ENCODE measurements around the gene RO60.

Gene RO60

GRCh38 chr1:193013707-193014106, 45.7 kb upstream of the RO60 start:
- no peak overlapping the region for H3K4me3 ChIP-seq (ENCODE audit: low read depth, low read length, poor library complexity, severe bottlenecking)
- no peak overlapping the region for H3K4me2 ChIP-seq (ENCODE audit: low read length)
- no peaks in the 10 kb centered on the region for H3K9me2 ChIP-seq (ENCODE audit: low read depth, low read length)
- H3K27ac ChIP-seq (ENCODE audit: low read depth, low read length, poor library complexity, severe bottlenecking), result no peak overlapping the region
- H3K36me3 ChIP-seq (ENCODE audit: insufficient read depth, low read length), result peaks cover 9% of the 10 kb centered on the region; the same call in 1 of the 2 replicates
- H3K9ac ChIP-seq (ENCODE audit: low read length), result no peak overlapping the region
- no peak overlapping the region for H2AFZ ChIP-seq (ENCODE audit: low read length)
- H3K79me2 ChIP-seq (ENCODE audit: insufficient read depth, low read length), result no peaks in the 10 kb centered on the region
- no peaks in the 10 kb centered on the region for H3K9me3 ChIP-seq (ENCODE audit: low read length)
- TF ChIP-seq, protein P1, sequence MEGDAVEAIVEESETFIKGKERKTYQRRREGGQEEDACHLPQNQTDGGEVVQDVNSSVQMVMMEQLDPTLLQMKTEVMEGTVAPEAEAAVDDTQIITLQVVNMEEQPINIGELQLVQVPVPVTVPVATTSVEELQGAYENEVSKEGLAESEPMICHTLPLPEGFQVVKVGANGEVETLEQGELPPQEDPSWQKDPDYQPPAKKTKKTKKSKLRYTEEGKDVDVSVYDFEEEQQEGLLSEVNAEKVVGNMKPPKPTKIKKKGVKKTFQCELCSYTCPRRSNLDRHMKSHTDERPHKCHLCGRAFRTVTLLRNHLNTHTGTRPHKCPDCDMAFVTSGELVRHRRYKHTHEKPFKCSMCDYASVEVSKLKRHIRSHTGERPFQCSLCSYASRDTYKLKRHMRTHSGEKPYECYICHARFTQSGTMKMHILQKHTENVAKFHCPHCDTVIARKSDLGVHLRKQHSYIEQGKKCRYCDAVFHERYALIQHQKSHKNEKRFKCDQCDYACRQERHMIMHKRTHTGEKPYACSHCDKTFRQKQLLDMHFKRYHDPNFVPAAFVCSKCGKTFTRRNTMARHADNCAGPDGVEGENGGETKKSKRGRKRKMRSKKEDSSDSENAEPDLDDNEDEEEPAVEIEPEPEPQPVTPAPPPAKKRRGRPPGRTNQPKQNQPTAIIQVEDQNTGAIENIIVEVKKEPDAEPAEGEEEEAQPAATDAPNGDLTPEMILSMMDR (IDR thresholded peaks at IDR 0.05; ENCODE audit: low read length), result no peak
- no peak for TF ChIP-seq EZH2 (IDR thresholded peaks at IDR 0.05; ENCODE audit: borderline replicate concordance, low read length)
- H3K4me1 ChIP-seq (ENCODE audit: insufficient read depth, low read length, severe bottlenecking), result no peaks in the 10 kb centered on the region
- H3K27me3 ChIP-seq (ENCODE audit: insufficient read depth, low read length), result no peaks in the 10 kb centered on the region
- H4K20me1 ChIP-seq (ENCODE audit: insufficient read depth, low read length), result no peaks in the 10 kb centered on the region
- no peaks in the 10 kb centered on the region for H3F3A ChIP-seq (ENCODE audit: insufficient read depth, low read length)

DNA sequence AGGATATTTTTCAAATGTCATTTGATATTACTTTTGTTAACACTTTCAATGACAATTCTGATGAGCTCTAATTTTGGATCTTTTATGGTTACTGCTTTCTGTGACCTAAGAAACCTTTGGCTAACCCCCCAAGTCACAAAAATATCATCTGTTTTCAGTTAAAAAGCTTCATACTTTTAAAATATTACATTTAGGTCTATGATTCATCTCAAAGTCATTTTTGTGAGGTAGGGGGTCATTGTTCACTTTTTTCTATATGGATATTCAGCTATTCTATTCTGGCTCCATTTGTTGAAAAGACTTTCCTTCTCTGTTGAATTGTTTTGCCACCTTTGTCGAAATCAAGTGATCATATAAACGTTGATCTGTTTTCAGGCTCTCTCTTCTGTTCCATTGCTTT, 45.0 kb upstream of the RO60 start:
- no peaks in the 10 kb centered on the region for H3K9me2 ChIP-seq (ENCODE audit: low read depth, low read length)
- H3F3A ChIP-seq (ENCODE audit: insufficient read depth, low read length), result no peaks in the 10 kb centered on the region
- no peak overlapping the region for H3K4me2 ChIP-seq (ENCODE audit: low read length)
- H3K27ac ChIP-seq (ENCODE audit: low read depth, low read length, poor library complexity, severe bottlenecking), result no peak overlapping the region
- peaks cover 13% of the 10 kb centered on the region; the same call in 1 of the 2 replicates for H3K36me3 ChIP-seq (ENCODE audit: insufficient read depth, low read length)
- TF ChIP-seq, protein P1 (IDR thresholded peaks at IDR 0.05; ENCODE audit: low read length), result no peak
- no peak for TF ChIP-seq EZH2 (IDR thresholded peaks at IDR 0.05; ENCODE audit: borderline replicate concordance, low read length)
- H3K27me3 ChIP-seq (ENCODE audit: insufficient read depth, low read length), result no peaks in the 10 kb centered on the region
- H3K9ac ChIP-seq (ENCODE audit: low read length), result no peak overlapping the region
- H3K4me1 ChIP-seq (ENCODE audit: insufficient read depth, low read length, severe bottlenecking), result no peaks in the 10 kb centered on the region
- H2AFZ ChIP-seq (ENCODE audit: low read length), result no peak overlapping the region
- no peaks in the 10 kb centered on the region for H3K9me3 ChIP-seq (ENCODE audit: low read length)
- H3K4me3 ChIP-seq (ENCODE audit: low read depth, low read length, poor library complexity, severe bottlenecking), result no peak overlapping the region
- no peaks in the 10 kb centered on the region for H3K79me2 ChIP-seq (ENCODE audit: insufficient read depth, low read length)
- no peaks in the 10 kb centered on the region for H4K20me1 ChIP-seq (ENCODE audit: insufficient read depth, low read length)

GRCh38 chr1:193016788-193017187, 42.6 kb upstream of the RO60 start:
- TF ChIP-seq EZH2 (IDR thresholded peaks at IDR 0.05; ENCODE audit: borderline replicate concordance, low read length), result no peak
- TF ChIP-seq, protein P1 (IDR thresholded peaks at IDR 0.05; ENCODE audit: low read length), result no peak
- Histone ChIP-seq H3K27ac (ENCODE audit: low read depth, low read length, poor library complexity, severe bottlenecking) (no peak overlapping the region), H3K36me3 (ENCODE audit: insufficient read depth, low read length) (peaks cover 30% of the 10 kb centered on the region; the same call in 1 of the 2 replicates), H3K27me3 (ENCODE audit: insufficient read depth, low read length) (no peaks in the 10 kb centered on the region), H2AFZ (ENCODE audit: low read length) (no peak overlapping the region), H4K20me1 (ENCODE audit: insufficient read depth, low read length) (no peaks in the 10 kb centered on the region), H3K9ac (ENCODE audit: low read length) (no peak overlapping the region), H3K4me3 (ENCODE audit: low read depth, low read length, poor library complexity, severe bottlenecking) (no peak overlapping the region), H3K9me3 (ENCODE audit: low read length) (no peaks in the 10 kb centered on the region), H3K9me2 (ENCODE audit: low read depth, low read length) (no peaks in the 10 kb centered on the region), H3K4me2 (ENCODE audit: low read length) (no peak overlapping the region), H3K79me2 (ENCODE audit: insufficient read depth, low read length) (no peaks in the 10 kb centered on the region), H3K4me1 (ENCODE audit: insufficient read depth, low read length, severe bottlenecking) (no peaks in the 10 kb centered on the region), H3F3A (ENCODE audit: insufficient read depth, low read length) (no peaks in the 10 kb centered on the region)
